ENCODE data around the gene ADGRA3.
"Not testable (repeated sequence)": the region's sequence is repeated elsewhere in the genome, so short reads cannot be mapped to it uniquely, and the experiment has no call there.

Gene ADGRA3

GRCh38 chr4:22477813-22478182, 38.1 kb downstream of the ADGRA3 start:
- no peaks in the 10 kb centered on the region for H3K27me3 ChIP-seq (ENCODE audit: insufficient read depth, poor library complexity, severe bottlenecking)
- no peak for TF ChIP-seq POLR2AphosphoS5 (IDR thresholded peaks at IDR 0.05; ENCODE audit: low read depth)
- TF ChIP-seq REST (IDR thresholded peaks at IDR 0.05; ENCODE audit: insufficient replicate concordance, low read depth) = no peak
- no peak for TF ChIP-seq SPI1 (IDR thresholded peaks at IDR 0.05; ENCODE audit: borderline replicate concordance, low read depth)
- TF ChIP-seq GABPA (IDR thresholded peaks at IDR 0.05; ENCODE audit: low read depth) = no peak
- no peak for TF ChIP-seq CTCF (IDR thresholded peaks at IDR 0.05; ENCODE audit: insufficient read depth, low read length)
- no peak overlapping the region for H3K27ac ChIP-seq (replicated peaks)
- H3K4me3 ChIP-seq (replicated peaks; ENCODE audit: insufficient read depth, low read length) = no peak overlapping the region
- no peak for DNase-seq (ENCODE audit: low read depth in 1 of 2, low spot score in 1 of 2)

- H3K27me3 ChIP-seq (ENCODE audit: insufficient read depth, poor library complexity, severe bottlenecking) = no peaks in the 10 kb centered on the region
- no peak for TF ChIP-seq POLR2AphosphoS5 (IDR thresholded peaks at IDR 0.05; ENCODE audit: low read depth)
- TF ChIP-seq SPI1 (IDR thresholded peaks at IDR 0.05; ENCODE audit: borderline replicate concordance, low read depth) = no peak
- no peak for TF ChIP-seq REST (IDR thresholded peaks at IDR 0.05; ENCODE audit: insufficient replicate concordance, low read depth)
- no peak for TF ChIP-seq CTCF (IDR thresholded peaks at IDR 0.05; ENCODE audit: insufficient read depth, low read length)
- TF ChIP-seq GABPA (IDR thresholded peaks at IDR 0.05; ENCODE audit: low read depth) = no peak
- no peak overlapping the region for H3K27ac ChIP-seq (replicated peaks)
- no peak overlapping the region for H3K4me3 ChIP-seq (replicated peaks; ENCODE audit: insufficient read depth, low read length)
- no peak for DNase-seq (ENCODE audit: low read depth in 1 of 2, low spot score in 1 of 2)
Observed at GRCh38 chr4:22477136-22477812, 38.6 kb downstream of the ADGRA3 start.

GRCh38 chr4:22476011-22476410, 39.9 kb downstream of the ADGRA3 start:
- Histone ChIP-seq H3K27ac (replicated peaks) (no peak overlapping the region), H3K4me3 (replicated peaks; ENCODE audit: insufficient read depth, low read length) (no peak overlapping the region), H3K27me3 (ENCODE audit: insufficient read depth, poor library complexity, severe bottlenecking) (no peaks in the 10 kb centered on the region)
- TF ChIP-seq REST (IDR thresholded peaks at IDR 0.05; ENCODE audit: insufficient replicate concordance, low read depth) (no peak), SPI1 (IDR thresholded peaks at IDR 0.05; ENCODE audit: borderline replicate concordance, low read depth) (no peak), GABPA (IDR thresholded peaks at IDR 0.05; ENCODE audit: low read depth) (no peak), POLR2AphosphoS5 (IDR thresholded peaks at IDR 0.05; ENCODE audit: low read depth) (no peak), CTCF (IDR thresholded peaks at IDR 0.05; ENCODE audit: insufficient read depth, low read length) (no peak)
- no peak for DNase-seq (ENCODE audit: low read depth in 1 of 2, low spot score in 1 of 2)

- not testable (repeated sequence) for H3K27me3 ChIP-seq (ENCODE audit: insufficient read depth, poor library complexity, severe bottlenecking); DNase-seq (ENCODE audit: low read depth in 1 of 2, low spot score in 1 of 2); H3K27ac ChIP-seq (replicated peaks); H3K4me3 ChIP-seq (replicated peaks; ENCODE audit: insufficient read depth, low read length)
Observed at GRCh38 chr4:22475311-22475646, 40.6 kb downstream of the ADGRA3 start.
